ENCODE data around the gene DBNDD2.
A peak's percentile ranks its signal among the peaks of the same experiment; 100 is the strongest.

Gene DBNDD2

GRCh38 chr20:45449528-45449927 is 41.4 kb downstream of the DBNDD2 start:
- no peak for DNase-seq (ENCODE audit: low spot score)

GRCh38 chr20:45450097-45450818 is 42.2 kb downstream of the DBNDD2 start:
- DNase-seq (ENCODE audit: low spot score), result peak; percentile 54

GRCh38 chr20:45452238-45452637 is 44.1 kb downstream of the DBNDD2 start:
- no peak for DNase-seq (ENCODE audit: low spot score)

- no peak for DNase-seq (ENCODE audit: low spot score)
These were observed 44.9 kb downstream of the DBNDD2 start for GRCh38 chr20:45452772-45453691.

- DNase-seq (ENCODE audit: low spot score), result no peak
These were observed 48.5 kb downstream of the DBNDD2 start for GRCh38 chr20:45456632-45457031.

- no peak for DNase-seq (ENCODE audit: low spot score)
These were observed 51.5 kb downstream of the DBNDD2 start for GRCh38 chr20:45459606-45460005.

Data from hematopoietic multipotent progenitor cell treated with erythropoietin and hydrocortisone succinate and interleukin-3 and kit ligand, for 17 days (in vitro differentiated cells).